ENCODE results near the gene PSMD3.

The PSMD3 gene

DNA sequence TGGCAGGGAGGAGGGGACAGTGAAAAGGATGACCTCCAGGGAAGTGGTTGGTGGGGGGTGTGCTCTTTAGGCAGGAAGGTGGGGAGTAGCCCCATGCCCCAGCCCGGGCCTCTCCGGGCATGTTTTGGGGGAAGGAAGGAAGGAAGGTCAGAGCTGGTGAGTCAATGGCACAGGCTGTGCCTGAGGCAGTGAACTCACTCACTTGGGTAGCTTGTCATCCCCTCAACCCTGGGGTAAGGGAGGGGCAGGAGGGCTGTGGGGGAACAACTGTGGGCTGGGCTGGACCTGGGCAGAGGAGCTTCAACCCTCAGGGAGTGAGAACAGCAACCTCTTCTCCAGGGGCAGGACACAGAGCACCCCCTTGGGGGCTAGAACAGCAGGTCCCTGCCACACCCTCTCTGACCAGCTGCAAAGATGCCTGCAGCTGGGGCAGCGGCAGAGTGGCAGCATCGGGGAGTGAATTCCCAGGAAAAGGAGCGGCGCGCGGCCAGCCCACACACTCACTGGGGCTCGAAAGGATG lies 40.9 kb downstream of the PSMD3 start:
- DNase-seq: no peak

DNA sequence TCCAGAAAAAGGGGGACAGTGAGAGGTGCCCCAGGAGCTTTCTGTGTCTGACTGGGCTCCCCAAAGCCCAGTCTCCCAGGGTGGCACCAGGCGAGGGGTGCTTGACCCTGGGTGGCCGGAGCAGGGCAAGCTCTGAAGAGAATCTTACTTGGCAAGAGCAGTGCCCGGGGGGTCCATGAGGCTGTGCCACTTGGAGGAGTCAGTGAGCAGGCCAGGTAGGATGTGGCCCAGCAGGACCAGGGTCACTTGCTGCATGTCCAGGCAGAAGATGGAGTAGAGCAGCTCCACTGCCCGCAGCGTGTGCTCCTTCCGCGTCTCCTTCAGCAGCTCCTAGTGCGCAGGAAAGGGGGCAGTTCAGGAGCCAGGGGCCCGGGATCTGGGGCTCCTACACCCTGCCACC lies 41.9 kb downstream of the PSMD3 start:
- no peak for DNase-seq

DNA sequence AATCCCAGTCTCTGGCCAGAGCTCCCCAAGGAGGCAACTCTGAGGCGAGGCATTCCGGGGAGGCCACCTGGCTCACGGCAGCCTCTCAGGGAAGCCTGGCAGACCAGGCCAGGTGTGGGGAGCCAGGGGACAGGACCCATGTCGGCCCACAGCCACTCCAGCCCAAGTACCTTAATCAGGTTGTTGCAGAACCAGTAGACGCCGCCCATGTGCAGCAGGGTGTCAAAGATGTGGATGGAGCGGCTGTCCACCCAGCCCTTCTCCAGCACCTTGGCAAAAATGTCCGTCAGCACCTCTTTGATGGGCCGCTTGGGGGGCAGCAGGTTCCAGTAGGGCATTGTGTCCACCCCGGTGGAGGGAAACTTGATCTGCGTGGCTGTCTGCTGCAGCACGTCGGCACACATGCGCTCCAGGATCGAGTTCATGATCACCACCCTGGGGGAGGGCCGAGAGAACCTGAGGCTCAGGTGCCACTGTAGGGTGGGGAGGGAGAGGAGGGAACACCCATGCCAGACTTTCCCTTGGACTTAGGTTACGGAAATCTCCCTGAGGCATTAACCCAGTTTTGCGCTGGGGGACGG lies 42.4 kb downstream of the PSMD3 start:
- DNase-seq: no peak

DNA sequence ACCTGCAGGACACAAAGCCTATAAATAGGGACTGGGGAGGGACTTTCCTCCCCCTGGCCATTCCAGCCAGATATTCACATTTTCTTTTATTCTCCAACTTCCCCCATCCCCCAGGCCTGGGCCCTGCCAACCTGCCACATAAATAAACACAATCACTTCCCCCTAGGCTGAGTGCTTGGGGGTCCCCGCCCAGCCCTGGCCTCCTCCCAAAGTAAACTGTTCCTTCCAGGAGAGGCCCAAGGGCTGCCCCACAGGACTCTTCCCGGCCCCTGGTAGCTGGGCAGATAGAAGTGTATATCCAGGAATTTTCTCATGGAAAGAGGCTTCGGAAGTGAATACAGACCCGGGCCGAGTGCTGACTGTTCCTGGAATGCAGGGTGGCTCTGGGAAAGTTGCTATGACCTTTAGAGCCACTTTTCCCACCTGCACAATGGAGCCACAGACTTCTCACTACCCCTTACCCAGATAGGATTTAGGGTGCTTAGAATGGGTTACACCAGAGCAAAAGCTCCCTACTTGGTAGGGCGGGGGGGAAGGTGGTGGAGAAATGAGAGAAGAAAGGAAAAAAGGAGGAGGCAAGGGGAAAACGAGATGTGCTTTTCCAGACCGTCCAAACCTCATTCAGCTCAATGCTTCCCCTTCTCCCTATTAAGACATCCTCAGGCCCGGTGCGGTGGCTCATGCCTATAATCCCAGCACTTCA lies 43.1 kb downstream of the PSMD3 start:
- DNase-seq: no peak

DNA sequence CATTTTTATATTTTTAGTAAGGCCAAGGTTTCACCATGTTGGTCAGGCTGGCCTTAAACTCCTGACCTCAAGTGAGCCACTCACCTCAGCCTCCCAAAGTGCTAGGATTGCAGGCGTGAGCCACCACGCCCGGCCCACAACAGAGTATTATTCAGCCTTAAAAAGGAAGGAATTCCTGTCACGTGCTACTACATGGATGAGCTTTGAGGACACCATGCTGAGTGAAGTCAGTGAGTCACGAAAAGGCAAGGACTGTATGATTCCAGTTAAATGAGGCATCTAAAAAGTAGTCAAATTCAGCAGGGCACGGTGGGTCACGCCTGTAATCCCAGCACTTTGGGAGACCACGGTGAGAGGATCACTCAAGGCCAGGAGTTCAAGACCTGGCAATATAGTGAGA lies 44.3 kb downstream of the PSMD3 start:
- DNase-seq: no peak

DNA sequence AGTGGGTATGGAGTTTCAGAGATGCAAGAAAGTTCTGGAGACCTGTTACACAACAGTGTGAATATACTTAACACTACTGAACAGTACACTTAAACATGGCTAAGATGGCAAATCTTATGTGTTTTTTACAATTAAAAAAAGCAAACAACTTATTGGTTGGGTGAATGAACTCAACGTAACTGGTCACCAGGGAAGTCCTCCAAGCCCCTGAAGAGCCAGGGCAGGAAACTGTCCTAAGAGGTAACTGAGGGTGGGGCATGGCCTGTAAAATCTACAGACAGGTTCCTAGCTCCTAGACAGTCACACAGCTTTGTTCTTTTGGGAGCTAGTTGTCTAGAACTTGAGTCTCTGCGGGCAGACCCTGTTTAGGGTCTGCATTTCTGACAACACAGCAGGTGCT lies 45.0 kb downstream of the PSMD3 start:
- no peak for DNase-seq

DNA sequence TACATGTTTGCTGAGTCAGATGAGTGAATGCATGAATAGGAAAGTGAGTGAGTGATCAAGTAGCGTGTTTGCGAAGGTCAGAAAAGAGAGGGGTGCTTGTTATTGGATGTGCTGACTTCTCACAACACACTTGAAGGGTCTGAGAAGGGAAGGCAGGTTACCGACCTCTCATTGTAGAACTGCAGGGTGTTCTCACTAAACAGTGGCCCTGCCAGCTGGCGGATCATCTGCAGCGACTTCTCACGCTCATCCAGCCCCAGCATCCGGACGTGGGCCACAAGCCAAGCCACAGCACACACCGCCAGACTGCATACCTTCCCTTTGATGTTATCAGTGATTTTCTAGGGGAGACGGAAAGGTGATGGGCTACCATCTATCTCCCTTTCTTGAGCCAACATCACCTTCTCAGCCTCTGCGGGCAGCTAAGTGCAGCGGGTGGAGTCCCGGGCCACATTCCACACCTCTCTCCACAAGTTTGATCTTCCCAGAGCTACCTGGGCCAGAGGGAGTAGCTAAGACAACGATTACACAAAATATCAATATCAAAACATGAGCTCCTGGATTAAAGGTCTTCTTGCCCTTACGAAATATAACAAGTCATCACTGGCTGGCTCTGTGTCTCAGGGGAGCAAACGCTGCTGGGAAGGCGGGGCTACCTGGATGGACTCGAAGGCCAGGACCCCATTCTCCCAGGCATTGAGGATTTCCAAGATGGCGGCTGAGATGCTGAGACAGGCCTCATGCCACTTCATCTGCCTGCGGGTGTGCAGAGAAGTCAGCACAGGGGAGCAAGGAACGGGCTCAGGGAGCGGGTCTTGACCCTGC lies 45.6 kb downstream of the PSMD3 start:
- DNase-seq: no peak

DNA sequence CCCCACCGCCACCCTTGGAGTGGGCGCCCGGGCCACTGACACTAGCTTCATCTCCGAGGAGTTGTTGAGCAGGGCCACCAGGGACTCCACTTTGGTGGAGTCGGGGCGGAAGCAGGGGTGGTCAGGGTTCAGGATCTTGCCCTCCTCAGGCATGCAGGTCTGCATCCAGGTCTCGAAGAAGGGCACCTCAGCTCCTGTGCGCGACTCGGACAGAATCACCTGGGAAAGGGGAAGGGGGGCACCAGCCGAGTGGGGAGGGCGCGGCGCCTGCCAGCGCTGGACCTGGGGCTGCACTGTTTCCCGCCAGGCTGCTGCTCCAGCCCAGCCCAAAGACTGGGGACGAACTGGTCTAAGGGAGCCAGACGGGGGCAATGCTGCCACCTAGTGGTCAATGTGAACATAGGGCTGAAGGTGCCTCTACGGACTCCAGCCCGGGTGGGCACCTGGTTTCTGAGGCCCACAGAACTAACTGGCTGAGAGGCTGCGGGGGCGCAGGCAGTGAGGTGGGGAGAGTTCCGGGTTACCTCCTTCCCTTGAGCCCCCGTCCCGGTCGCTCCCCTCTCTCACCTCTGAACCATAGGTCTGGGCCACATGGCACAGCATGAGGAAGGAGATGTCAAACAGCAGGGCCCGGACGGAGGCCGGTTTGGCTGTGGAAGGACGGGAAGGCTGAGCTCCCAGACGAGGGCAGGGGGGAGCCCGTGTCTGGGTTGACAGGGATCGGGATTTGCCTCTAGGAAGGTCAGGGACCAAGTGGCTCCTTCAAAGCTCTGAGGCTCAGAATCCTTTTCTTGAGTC lies 46.4 kb downstream of the PSMD3 start:
- DNase-seq: peak in 49 of 56 donors; percentile 9 to 82 (median 34)

DNA sequence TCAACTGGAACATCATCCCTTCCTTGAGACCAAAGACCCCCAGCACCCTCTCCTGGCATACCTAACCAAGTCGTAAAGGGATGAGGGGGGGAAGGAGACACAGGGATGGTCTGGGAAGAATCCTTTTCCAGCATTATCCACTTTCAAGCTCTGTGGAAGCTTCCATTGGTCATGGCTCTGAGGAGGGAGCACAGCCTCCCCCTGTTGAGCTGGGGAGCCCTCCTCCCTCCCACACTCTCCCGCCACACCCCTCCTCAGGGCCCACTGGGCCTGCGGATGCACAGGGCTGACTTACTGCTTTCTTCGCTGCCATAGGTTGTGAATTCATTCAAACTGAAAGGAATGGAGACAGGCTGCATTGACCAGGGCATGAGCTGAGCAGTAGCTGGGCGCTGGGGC lies 47.0 kb downstream of the PSMD3 start:
- no peak for DNase-seq

DNA sequence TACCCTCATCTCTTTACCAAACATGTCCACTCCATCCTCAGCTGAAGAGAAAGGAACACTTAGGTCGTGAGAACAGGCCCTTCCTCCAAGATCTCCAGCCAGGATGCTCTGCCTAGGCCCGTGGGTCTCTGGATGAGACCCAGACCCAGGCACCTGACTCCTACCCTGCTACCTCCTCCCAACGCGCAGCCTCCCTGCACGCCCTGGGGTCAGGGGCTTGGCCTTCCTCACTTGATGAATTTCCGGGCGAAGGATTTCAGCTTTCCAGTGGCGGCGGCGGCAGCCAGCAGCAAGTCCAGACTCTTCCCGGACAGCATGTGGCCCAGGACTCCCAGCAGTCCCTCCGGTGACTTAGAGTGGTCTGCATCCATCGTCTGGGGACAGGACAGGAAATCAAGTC lies 48.0 kb downstream of the PSMD3 start:
- DNase-seq: no peak

DNA sequence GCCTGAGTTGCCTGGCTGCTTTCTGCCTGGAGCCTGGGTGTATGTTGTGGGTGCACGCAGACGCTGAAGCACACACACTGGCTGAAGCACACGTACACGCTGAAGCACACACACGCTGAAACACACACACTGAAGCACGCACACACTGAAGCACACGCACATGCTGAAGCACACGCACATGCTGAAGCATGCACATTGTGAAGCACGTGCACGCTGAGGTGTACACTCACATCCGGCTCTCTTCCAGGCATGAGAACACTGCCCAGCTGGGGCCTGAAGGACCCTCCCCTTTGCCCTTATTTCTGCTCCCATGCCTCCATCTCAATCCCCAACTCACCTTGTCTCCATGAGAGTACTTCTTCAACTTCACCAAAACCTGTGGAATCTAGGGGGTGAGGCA lies 51.1 kb downstream of the PSMD3 start:
- DNase-seq: no peak

DNA sequence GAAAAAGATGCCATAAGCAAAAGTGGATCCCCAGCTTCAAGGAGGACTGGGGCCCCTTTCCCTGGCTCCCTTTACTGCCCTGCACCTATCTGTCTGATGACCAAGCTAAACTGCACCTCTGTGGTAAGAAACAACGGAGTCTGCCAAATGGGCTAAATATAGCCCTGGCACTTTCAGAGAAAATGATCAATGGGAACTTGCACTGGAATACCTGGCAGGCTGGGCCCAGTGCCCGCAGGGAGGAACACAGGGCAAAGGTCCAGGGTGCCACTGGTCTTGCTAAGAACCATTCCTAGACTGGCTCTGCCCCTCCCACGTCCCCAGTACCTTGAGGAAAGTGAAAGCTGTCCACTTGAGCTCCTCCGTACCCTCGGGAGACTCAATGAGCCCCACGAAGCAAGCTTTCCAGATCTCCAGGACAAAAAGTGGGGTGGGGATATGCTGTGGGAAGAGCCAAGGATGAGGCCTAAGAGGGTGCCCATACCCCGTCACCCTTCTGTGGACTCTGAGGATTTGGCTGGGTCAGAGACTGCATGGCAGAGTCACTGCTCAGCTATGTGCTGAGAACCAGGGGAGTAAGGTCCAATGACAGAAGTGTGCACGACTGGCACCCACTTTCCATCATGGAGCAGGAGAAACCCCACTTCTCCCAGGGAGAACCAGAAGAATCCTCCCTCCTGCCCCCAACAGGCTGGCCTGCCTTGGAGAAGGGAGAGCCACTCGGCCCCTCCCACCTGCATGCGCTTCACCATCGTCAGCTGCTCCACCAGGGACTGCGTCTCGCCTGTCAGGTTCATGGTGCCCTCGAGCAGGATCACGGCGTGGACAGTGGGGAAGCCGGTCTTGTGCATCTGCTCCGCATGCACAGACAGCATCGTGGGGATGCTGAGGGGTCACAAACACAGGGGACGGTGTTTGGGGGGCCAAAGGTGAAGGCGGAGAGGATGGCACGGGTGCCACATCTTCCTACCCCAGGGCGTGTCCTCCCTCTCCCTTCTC lies 52.0 kb downstream of the PSMD3 start:
- no peak for DNase-seq

DNA sequence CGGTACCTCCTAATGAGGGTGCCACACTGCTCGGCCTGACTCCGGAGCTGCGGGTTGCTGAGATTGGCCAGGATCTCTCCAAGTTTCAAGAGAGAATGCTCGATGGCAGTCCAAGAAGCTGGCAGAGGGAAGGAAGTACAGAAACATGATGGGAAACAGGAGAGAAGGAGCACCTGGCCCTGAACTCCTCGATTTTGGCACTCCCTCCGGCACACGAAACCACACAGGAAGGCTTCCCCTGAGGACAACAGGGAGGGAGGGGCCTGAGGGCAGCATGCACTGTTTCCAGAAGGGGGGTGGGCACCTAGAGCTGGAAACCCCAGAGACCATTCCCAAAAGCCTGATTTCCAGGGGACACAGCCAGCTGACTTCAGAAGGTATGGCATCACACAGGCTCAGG lies 52.7 kb downstream of the PSMD3 start:
- no peak for DNase-seq

DNA sequence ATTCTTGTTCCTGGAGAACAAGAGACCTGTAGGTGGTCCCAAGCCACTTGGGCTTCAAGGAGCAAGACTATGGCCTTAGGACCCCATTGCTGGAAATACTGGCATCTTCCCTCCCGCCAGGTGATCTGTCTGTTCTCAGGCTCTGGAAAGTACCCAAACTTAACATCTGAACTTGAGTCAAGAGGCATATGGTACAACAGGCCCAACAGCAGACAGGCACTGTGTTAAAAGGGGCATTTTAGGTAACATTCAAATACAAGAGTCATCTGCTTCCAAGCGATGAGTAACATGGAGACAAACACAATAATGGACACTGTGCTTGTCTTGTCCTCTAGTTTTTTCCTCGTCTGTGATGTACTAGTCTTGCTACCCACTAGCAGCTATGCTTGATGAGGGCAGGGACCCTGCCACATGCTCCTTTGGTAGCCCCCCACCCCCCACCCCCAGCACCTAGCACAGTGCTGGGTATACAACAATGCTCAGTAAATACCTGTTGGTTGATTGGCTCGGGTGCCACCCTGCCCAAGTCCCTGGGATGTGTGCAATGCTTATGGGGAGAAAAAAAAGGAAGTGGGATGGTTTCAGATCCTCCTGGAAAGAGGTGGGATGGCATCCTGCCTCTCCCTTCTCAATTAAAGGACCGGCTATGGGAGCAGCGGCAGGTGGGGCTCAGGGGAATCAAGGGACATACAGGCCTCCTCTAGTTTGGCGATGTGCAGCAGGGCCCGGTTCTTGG lies 54.0 kb downstream of the PSMD3 start:
- DNase-seq: no peak

DNA sequence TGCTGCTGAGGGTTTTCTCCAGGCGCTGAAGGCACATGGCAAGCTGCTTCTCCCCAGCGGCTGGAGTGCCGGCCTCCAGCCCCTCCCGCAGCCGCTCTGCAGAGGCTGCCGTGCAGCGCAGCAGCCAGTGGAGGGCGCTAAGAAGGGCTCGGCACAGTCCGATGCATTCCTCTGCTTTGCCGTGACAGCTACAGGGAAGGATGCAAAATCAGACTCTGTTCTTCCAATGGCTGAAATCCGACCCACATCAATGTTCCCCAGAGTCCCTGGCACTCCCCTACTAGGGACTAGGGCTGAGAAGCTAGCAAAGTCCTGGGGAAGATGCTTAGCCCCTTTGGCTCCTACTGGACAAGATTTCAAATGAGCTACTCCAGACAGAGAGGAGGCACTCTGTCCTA lies 54.6 kb downstream of the PSMD3 start:
- peak in 15 of 56 donors; percentile 2 to 46 (median 15) for DNase-seq

DNA sequence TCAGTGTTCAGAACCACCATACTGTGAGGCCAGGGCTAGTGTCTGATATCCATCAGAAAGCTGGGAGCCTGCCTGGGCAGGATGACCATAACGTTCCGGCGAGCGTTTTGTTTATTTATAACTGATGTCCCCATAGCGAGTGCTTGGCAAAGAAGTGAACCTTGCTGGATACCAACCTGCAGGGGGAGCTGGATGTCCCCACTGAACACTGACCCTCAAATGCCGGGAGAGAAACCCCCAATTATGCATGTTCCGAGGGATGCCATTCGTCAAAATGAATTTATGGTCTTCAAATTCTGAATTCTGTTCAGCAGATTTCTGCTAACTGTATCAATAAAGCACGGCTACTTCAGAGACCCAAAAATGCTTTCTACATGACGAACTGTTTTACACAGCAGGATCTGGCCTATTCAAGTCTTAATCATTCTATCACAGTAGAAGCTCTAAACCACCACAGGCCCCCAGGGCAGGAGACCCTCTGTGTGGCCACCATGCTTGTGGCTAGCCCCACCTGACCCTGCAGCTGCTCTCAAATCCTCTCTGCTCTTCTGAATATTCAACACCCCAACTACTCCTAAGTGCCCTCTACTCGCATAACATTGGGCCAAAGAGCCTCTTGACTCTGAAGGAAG lies 58.4 kb downstream of the PSMD3 start:
- DNase-seq: peak in 11 of 56 donors; percentile 6 to 48 (median 22)

DNA sequence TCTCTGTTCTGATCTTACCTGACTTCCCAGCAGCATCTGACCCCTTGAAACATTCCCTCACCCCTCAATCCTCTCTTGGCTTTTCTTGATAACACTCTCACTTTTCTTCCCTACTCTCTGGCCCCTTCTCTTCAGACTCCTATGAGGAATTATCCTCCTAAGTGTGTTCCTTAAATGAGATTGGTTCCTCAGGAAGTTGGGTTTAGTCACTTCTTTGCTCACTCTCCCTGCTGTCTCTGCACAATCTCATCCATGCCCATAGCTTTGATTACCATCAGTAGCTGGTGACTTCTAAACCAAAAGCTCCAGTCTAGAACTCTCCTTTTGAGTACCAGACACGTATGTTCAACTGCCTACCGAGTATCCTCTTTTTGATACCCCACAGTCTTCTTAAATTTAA lies 60.6 kb downstream of the PSMD3 start:
- DNase-seq: no peak
